Ammon's horn (tissue), 1 donor: ENCODE data around the gene USHBP1.
A peak's percentile ranks its signal among the peaks of the same experiment; 100 is the strongest.

Experiments used
- DNase-seq: peaks from one replicate; pipeline ENCODE4 v3.0.0-alpha.2; 2016; ENCODE audit warnings: low spot score

The USHBP1 gene

GRCh38 chr19:17240062-17240752 lies 24.3 kb downstream of the USHBP1 start:
- DNase-seq: no peak

- DNase-seq: no peak
Measured at GRCh38 chr19:17237747-17238706, 26.5 kb downstream of the USHBP1 start.

- DNase-seq: no peak
Measured at GRCh38 chr19:17236811-17237543, 27.6 kb downstream of the USHBP1 start.

- no peak for DNase-seq
Measured at GRCh38 chr19:17235971-17236777, 28.4 kb downstream of the USHBP1 start.

GRCh38 chr19:17235300-17235970 lies 29.1 kb downstream of the USHBP1 start:
- DNase-seq: peak; percentile 84

- no peak for DNase-seq
Measured at GRCh38 chr19:17234911-17235299, 29.6 kb downstream of the USHBP1 start.

- DNase-seq: no peak
Measured at GRCh38 chr19:17232258-17232657, 32.3 kb downstream of the USHBP1 start.

GRCh38 chr19:17229890-17230289 lies 34.7 kb downstream of the USHBP1 start:
- no peak for DNase-seq

GRCh38 chr19:17227798-17228367 lies 36.7 kb downstream of the USHBP1 start:
- no peak for DNase-seq

GRCh38 chr19:17226002-17226933 lies 38.3 kb downstream of the USHBP1 start, which contains the start of gene OCEL1:
OCEL1 (plus strand) TSS chr19:17226226; CDS start chr19:17226248, 22 bp downstream.
- DNase-seq: peak; percentile 100

- no peak for DNase-seq
Measured at GRCh38 chr19:17225053-17225452, 39.5 kb downstream of the USHBP1 start.

- no peak for DNase-seq
Measured at GRCh38 chr19:17220207-17220758, 44.3 kb downstream of the USHBP1 start.

- no peak for DNase-seq
Measured at GRCh38 chr19:17219286-17219685, 45.3 kb downstream of the USHBP1 start.

- DNase-seq: no peak
Measured at GRCh38 chr19:17216058-17216670, 48.4 kb downstream of the USHBP1 start.

- DNase-seq: peak; percentile 94
Measured at GRCh38 chr19:17215127-17215971, 49.2 kb downstream of the USHBP1 start, which contains the start of gene USE1. USE1 (plus strand) TSS chr19:17215357; CDS start chr19:17215406, 49 bp downstream.

GRCh38 chr19:17214508-17215126 lies 49.9 kb downstream of the USHBP1 start:
- no peak for DNase-seq

GRCh38 chr19:17213334-17213733 lies 51.2 kb downstream of the USHBP1 start:
- no peak for DNase-seq
